Measurements from ENCODE around the gene ELFN1.

Gene ELFN1

DNA sequence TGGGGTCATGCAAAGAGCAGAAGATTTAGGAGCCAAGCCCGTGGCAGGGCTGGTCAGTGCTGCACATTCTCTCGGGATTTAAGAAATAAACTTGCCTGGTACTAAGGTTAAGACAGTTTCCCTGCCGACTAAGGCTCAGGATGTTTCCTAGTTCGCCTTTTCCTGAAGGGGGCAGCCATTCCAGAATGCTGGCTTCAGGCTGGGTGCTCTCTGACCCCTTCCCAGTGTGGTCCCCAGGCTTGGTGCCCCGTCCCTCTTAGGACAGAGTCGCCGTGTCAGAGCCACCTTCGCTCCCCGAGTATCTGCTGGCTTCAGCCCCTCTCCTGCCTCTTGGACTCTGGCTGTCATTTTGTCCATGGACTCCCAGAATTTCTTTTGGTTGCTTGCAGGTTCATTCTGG is 117.2 kb downstream of the ELFN1 start:
- WGBS (ENCODE audit: insufficient coverage), result 91% methylated on average over 9 of the region's 9 CpGs
- no peak overlapping the region for H3K4me3 ChIP-seq (ENCODE audit: control insufficient read depth in 1 of 7, extremely low read depth in 1 of 7, insufficient read depth in 4 of 7, low read depth in 2 of 7, low read length in 6 of 7)
- peaks cover 0 to 2% (median 0%) of the 10 kb centered on the region in 5 experiments for H3K27me3 ChIP-seq (replicated peaks in 2 of 5; ENCODE audit: control insufficient read depth in 4 of 5, insufficient read depth in 5 of 5, low read length in 4 of 5)
- ChIA-PET POLR2A (no interaction called here), CTCF (no interaction called here)
- H3K27ac ChIP-seq (ENCODE audit: insufficient read depth in 1 of 2, low read depth in 1 of 2, low read length in 2 of 2, poor library complexity in 1 of 2, severe bottlenecking in 2 of 2), result no peak overlapping the region
- no peaks in the 10 kb centered on the region for H3K4me1 ChIP-seq (ENCODE audit: control extremely low read depth in 1 of 4, control insufficient read depth in 4 of 4, insufficient read depth in 4 of 4, low read length in 3 of 4)
- H3K9me3 ChIP-seq (ENCODE audit: control extremely low read depth in 1 of 5, control insufficient read depth in 4 of 5, insufficient read depth in 2 of 5, low read depth in 1 of 5, low read length in 4 of 5), result peaks cover 0 to 14% (median 5%) of the 10 kb centered on the region in 5 experiments
- no peak for DNase-seq
- no peaks in the 10 kb centered on the region for H3K36me3 ChIP-seq (ENCODE audit: control insufficient read depth in 4 of 4, insufficient read depth in 4 of 4, low read length in 3 of 4)

DNA sequence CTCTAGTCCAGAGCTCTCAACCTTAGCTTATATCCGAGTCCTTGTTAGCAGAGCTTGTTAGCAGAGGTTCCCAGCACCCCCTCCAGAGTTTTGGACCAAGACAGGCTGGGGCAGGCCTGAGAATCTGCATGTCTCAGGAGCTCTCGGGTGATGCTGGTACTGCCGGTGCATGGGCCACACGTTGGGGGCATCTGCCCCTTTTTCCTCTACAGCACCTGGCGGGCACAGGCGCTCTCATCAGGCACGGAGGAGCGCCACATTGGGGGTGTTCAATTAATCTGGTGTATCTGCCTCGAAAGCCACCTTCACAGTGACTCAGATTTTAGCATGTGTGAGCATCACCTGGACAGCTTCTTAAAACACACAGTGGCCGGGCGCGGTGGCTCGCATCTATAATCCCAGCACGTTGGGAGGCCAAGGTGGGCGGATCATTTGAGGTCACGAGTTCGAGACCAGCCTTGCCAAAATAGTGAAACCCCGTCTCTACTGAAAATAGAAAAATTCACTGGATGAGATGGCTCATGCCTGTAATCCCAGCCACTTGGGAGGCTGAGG is 117.7 kb downstream of the ELFN1 start:
- 90% methylated on average over 18 of the region's 18 CpGs for WGBS (ENCODE audit: insufficient coverage)
- no peak for DNase-seq
- Histone ChIP-seq H3K27me3 (replicated peaks in 2 of 5; ENCODE audit: control insufficient read depth in 4 of 5, insufficient read depth in 5 of 5, low read length in 4 of 5) (peaks cover 0 to 2% (median 0%) of the 10 kb centered on the region in 5 experiments), H3K27ac (ENCODE audit: insufficient read depth in 1 of 2, low read depth in 1 of 2, low read length in 2 of 2, poor library complexity in 1 of 2, severe bottlenecking in 2 of 2) (no peak overlapping the region), H3K36me3 (ENCODE audit: control insufficient read depth in 4 of 4, insufficient read depth in 4 of 4, low read length in 3 of 4) (no peaks in the 10 kb centered on the region), H3K4me1 (ENCODE audit: control extremely low read depth in 1 of 4, control insufficient read depth in 4 of 4, insufficient read depth in 4 of 4, low read length in 3 of 4) (no peaks in the 10 kb centered on the region), H3K9me3 (ENCODE audit: control extremely low read depth in 1 of 5, control insufficient read depth in 4 of 5, insufficient read depth in 2 of 5, low read depth in 1 of 5, low read length in 4 of 5) (peaks cover 0 to 17% (median 5%) of the 10 kb centered on the region in 5 experiments), H3K4me3 (ENCODE audit: control insufficient read depth in 1 of 7, extremely low read depth in 1 of 7, insufficient read depth in 4 of 7, low read depth in 2 of 7, low read length in 6 of 7) (no peak overlapping the region)
- ChIA-PET CTCF (no interaction called here), POLR2A (no interaction called here)

DNA sequence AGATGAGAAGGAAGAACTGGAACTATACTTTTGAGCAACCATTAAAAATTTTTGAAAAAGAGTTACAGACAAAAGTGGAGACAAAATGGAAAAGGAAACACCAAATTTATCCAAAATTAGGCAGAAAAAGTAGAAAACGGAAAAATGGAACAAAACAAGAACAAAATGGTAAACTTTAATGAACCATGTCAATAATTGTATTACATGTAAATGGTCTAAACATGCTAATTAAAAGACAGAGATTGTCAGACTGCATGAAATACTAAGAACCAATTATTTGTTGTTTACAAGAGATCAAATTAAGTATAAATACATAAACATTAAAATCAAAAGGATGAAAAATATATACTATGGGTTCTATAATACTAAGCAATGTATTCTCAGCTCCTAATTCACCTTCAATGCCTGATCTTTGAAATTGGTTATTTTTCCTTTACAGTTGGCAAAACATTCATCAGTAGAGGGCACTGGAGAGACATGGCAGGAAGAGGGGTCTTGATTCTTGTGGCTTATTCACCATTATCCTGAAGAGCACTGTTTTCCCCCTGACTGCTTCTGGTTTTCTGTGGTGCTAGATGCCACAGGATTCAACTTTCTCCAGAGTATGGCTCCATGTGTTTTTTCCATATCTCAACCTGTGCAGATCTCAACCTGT is 124.9 kb downstream of the ELFN1 start:
- ChIA-PET CTCF (no interaction called here), POLR2A (no interaction called here)
- Histone ChIP-seq H3K4me3 (ENCODE audit: control insufficient read depth in 1 of 7, extremely low read depth in 1 of 7, insufficient read depth in 4 of 7, low read depth in 2 of 7, low read length in 6 of 7) (no peak overlapping the region), H3K4me1 (ENCODE audit: control extremely low read depth in 1 of 4, control insufficient read depth in 4 of 4, insufficient read depth in 4 of 4, low read length in 3 of 4) (no peaks in the 10 kb centered on the region), H3K9me3 (ENCODE audit: control extremely low read depth in 1 of 5, control insufficient read depth in 4 of 5, insufficient read depth in 2 of 5, low read depth in 1 of 5, low read length in 4 of 5) (peaks cover 5 to 36% (median 13%) of the 10 kb centered on the region in 5 experiments), H3K36me3 (ENCODE audit: control insufficient read depth in 4 of 4, insufficient read depth in 4 of 4, low read length in 3 of 4) (no peaks in the 10 kb centered on the region), H3K27me3 (replicated peaks in 2 of 5; ENCODE audit: control insufficient read depth in 4 of 5, insufficient read depth in 5 of 5, low read length in 4 of 5) (peaks cover 0 to 2% (median 0%) of the 10 kb centered on the region in 5 experiments), H3K27ac (ENCODE audit: insufficient read depth in 1 of 2, low read depth in 1 of 2, low read length in 2 of 2, poor library complexity in 1 of 2, severe bottlenecking in 2 of 2) (no peak overlapping the region)
- no CpG with 5 or more reads among the region's 1 CpG for whole genome bisulfite sequencing (ENCODE audit: insufficient coverage)
- no peak for DNase-seq
